ENCODE measurements around the gene FIP1L1. TPM values are rescaled to one million over a fixed set of nuclear protein-coding genes. Genes with fewer than 3 reads are reported as not detected.
"Not testable (repeated sequence)": the region's sequence is repeated elsewhere in the genome, so short reads cannot be mapped to it uniquely, and the experiment has no call there.

Gene FIP1L1
- total RNA-seq, 1 donor, result 87.2 TPM

GRCh38 chr4:53380221-53380620 lies 2.8 kb downstream of the FIP1L1 start:
- no peak for TF ChIP-seq CTCF (IDR thresholded peaks at IDR 0.05; ENCODE audit: insufficient read depth, low read depth, low read length)
- no peak overlapping the region for H3K4me3 ChIP-seq (ENCODE audit: low read depth, low read length)
- DNase-seq (ENCODE audit: low read depth), result no peak

- not testable (repeated sequence) for H3K4me3 ChIP-seq (ENCODE audit: low read depth, low read length); DNase-seq (ENCODE audit: low read depth)
Observed at GRCh38 chr4:53409479-53409878, 32.0 kb downstream of the FIP1L1 start.

GRCh38 chr4:53419208-53419607 lies 41.8 kb downstream of the FIP1L1 start:
- TF ChIP-seq CTCF (IDR thresholded peaks at IDR 0.05; ENCODE audit: insufficient read depth, low read depth, low read length), result no peak
- H3K4me3 ChIP-seq (ENCODE audit: low read depth, low read length), result no peak overlapping the region
- no peak for DNase-seq (ENCODE audit: low read depth)

- no peak overlapping the region for H3K4me3 ChIP-seq (ENCODE audit: low read depth, low read length)
- DNase-seq (ENCODE audit: low read depth), result no peak
- TF ChIP-seq CTCF (IDR thresholded peaks at IDR 0.05; ENCODE audit: insufficient read depth, low read depth, low read length), result no peak
Observed at GRCh38 chr4:53421791-53422190, 44.4 kb downstream of the FIP1L1 start.

- no peak overlapping the region for H3K4me3 ChIP-seq (ENCODE audit: low read depth, low read length)
- no peak for TF ChIP-seq CTCF (IDR thresholded peaks at IDR 0.05; ENCODE audit: insufficient read depth, low read depth, low read length)
- no peak for DNase-seq (ENCODE audit: low read depth)
Observed at GRCh38 chr4:53422367-53422766, 44.9 kb downstream of the FIP1L1 start.

GRCh38 chr4:53424280-53424679 lies 46.8 kb downstream of the FIP1L1 start:
- H3K4me3 ChIP-seq (ENCODE audit: low read depth, low read length), result no peak overlapping the region
- DNase-seq (ENCODE audit: low read depth), result no peak
- no peak for TF ChIP-seq CTCF (IDR thresholded peaks at IDR 0.05; ENCODE audit: insufficient read depth, low read depth, low read length)

GRCh38 chr4:53427366-53427765 lies 49.9 kb downstream of the FIP1L1 start:
- no peak for TF ChIP-seq CTCF (IDR thresholded peaks at IDR 0.05; ENCODE audit: insufficient read depth, low read depth, low read length)
- DNase-seq (ENCODE audit: low read depth), result no peak
- H3K4me3 ChIP-seq (ENCODE audit: low read depth, low read length), result no peak overlapping the region
